Keratinocyte (primary cell): ENCODE measurements around the gene ITGA11.

Experiments
- EZH2 ChIP-seq: IDR thresholded peaks from one replicate; pipeline ENCODE4 v1.6.1; 2012; ENCODE audit warnings: inconsistent platforms, mild to moderate bottlenecking, low read length, moderate library complexity
- TF ChIP-seq, protein P1 (sequence below), 3 experiments: IDR thresholded peaks in 1 of 3; conservative IDR thresholded peaks in 1 of 3; optimal IDR thresholded peaks in 1 of 3; 2 replicates in 2 of 3; 3 replicates in 1 of 3; pipeline versions ENCODE3 to v1.5.1; 2011; ENCODE audit warnings: low read length in 3 of 3, mild to moderate bottlenecking in 3 of 3, moderate library complexity in 2 of 3, control low read depth in 1 of 3, inconsistent platforms in 1 of 3; ENCODE audit not compliant: insufficient read depth in 2 of 3; ENCODE audit errors: extremely low read depth in 1 of 3

- TF ChIP-seq EZH2: no peak
- TF ChIP-seq, protein P1, sequence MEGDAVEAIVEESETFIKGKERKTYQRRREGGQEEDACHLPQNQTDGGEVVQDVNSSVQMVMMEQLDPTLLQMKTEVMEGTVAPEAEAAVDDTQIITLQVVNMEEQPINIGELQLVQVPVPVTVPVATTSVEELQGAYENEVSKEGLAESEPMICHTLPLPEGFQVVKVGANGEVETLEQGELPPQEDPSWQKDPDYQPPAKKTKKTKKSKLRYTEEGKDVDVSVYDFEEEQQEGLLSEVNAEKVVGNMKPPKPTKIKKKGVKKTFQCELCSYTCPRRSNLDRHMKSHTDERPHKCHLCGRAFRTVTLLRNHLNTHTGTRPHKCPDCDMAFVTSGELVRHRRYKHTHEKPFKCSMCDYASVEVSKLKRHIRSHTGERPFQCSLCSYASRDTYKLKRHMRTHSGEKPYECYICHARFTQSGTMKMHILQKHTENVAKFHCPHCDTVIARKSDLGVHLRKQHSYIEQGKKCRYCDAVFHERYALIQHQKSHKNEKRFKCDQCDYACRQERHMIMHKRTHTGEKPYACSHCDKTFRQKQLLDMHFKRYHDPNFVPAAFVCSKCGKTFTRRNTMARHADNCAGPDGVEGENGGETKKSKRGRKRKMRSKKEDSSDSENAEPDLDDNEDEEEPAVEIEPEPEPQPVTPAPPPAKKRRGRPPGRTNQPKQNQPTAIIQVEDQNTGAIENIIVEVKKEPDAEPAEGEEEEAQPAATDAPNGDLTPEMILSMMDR (optimal IDR thresholded peaks at IDR 0.05 in 1 of 3, IDR thresholded peaks at IDR 0.05 in 1 of 3, conservative IDR thresholded peaks at IDR 0.05 in 1 of 3; ENCODE audit: extremely low read depth in 1 of 3, insufficient read depth in 2 of 3, low read length in 3 of 3): no peak
Observed at GRCh38 chr15:68435966-68436365, 4.0 kb upstream of the ITGA11 start.
